Esophagus squamous epithelium (tissue), 4 donors: Measurements from ENCODE around the gene LRP8.

Experiments
- POLR2A ChIP-seq, 4 donors: fragments of 450-650 bp; IDR thresholded peaks; one replicate each; pipeline ENCODE4 v1.6.1; 2017; ENCODE audit warnings: antibody characterized with exemption in 4 of 4, mild to moderate bottlenecking in 4 of 4, moderate library complexity in 3 of 4
- TF ChIP-seq, protein P1 (sequence below), 6 experiments: fragments of 450-650 bp in 4 of 6; fragments of 200-600 bp in 2 of 6; sonication (generic) in 2 of 6; IDR thresholded peaks; one replicate each; pipeline ENCODE4 v1.5.1; 2016 to 2019; ENCODE audit warnings: antibody characterized with exemption in 6 of 6, mild to moderate bottlenecking in 4 of 6, moderate library complexity in 4 of 6

DNA sequence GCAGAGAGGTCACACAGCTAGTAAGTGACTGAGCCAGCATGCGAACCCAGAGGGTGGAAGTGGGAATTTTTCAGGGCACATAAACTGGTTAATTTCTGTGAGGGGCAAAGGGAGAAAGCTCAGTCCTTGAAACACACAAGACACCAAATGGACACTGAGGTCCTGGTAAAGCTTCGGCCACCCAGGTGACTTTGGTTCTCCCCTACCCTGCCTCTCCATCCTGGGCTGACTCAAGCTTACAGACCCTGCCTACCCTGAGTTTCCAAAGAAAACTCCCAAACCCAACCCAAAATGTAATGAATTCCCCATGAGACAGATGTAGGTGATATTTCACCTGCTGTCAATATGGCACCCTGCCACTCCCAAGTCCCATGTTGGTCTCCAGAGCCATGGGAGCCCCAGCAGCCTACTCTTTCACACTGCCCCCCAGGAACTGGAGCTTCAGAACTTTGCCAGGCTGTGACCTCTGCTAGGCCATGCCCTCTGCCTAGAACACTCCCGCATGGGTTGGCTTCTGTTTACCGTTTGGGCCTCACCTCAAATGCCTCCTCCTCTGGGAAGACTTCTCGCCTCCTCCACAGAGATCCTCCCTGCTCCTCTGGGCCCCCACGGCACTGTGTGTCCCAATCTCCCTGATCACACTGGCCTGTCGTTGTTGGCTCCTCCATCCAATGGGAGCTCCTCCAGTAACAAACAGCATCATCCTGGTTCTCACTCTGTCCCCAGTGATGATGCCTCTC, 3.7 kb upstream of the LRP8 start:
- TF ChIP-seq, protein P1, sequence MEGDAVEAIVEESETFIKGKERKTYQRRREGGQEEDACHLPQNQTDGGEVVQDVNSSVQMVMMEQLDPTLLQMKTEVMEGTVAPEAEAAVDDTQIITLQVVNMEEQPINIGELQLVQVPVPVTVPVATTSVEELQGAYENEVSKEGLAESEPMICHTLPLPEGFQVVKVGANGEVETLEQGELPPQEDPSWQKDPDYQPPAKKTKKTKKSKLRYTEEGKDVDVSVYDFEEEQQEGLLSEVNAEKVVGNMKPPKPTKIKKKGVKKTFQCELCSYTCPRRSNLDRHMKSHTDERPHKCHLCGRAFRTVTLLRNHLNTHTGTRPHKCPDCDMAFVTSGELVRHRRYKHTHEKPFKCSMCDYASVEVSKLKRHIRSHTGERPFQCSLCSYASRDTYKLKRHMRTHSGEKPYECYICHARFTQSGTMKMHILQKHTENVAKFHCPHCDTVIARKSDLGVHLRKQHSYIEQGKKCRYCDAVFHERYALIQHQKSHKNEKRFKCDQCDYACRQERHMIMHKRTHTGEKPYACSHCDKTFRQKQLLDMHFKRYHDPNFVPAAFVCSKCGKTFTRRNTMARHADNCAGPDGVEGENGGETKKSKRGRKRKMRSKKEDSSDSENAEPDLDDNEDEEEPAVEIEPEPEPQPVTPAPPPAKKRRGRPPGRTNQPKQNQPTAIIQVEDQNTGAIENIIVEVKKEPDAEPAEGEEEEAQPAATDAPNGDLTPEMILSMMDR (IDR thresholded peaks at IDR 0.05) = no peak
- TF ChIP-seq POLR2A (IDR thresholded peaks at IDR 0.05) = no peak
